Epithelial cell of esophagus (primary cell): ENCODE data around the gene GJD4.

ENCODE experiments used
- DNase-seq: peaks from one replicate; pipeline ENCODE4 v3.0.0; 2010; ENCODE audit warnings: low read depth
- H3K4me3 ChIP-seq: 2 replicates; pipeline ENCODE4 v1.5.1; 2011; ENCODE audit warnings: mild to moderate bottlenecking, low read length, control low read depth
- TF ChIP-seq, protein P1 (sequence below): IDR thresholded peaks from 2 replicates; pipeline ENCODE4 v1.5.1; 2011; ENCODE audit warnings: low read depth, mild to moderate bottlenecking, low read length, control low read depth, inconsistent platforms; ENCODE audit not compliant: insufficient read depth; ENCODE audit errors: missing control alignments

The GJD4 gene

DNA sequence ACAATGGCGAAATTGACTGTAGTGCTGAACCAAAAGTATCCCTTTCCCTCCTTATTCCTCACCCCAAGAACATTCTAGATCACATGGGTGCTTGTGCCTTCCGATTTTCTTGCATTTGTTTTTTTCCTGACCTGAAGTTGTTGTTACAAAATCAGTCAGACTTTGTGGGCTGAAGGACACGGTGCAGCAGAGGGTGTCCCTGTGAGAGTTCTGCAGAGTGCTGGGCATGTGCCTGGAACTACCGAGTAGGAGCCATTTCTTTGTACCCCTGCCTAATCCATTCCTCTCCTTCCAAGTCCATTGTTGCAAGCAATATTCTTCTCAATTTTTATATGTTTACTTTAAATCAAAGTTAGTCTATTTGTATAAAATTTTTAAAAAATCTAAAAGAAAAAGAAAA lies 35.3 kb upstream of the GJD4 start:
- TF ChIP-seq, protein P1, sequence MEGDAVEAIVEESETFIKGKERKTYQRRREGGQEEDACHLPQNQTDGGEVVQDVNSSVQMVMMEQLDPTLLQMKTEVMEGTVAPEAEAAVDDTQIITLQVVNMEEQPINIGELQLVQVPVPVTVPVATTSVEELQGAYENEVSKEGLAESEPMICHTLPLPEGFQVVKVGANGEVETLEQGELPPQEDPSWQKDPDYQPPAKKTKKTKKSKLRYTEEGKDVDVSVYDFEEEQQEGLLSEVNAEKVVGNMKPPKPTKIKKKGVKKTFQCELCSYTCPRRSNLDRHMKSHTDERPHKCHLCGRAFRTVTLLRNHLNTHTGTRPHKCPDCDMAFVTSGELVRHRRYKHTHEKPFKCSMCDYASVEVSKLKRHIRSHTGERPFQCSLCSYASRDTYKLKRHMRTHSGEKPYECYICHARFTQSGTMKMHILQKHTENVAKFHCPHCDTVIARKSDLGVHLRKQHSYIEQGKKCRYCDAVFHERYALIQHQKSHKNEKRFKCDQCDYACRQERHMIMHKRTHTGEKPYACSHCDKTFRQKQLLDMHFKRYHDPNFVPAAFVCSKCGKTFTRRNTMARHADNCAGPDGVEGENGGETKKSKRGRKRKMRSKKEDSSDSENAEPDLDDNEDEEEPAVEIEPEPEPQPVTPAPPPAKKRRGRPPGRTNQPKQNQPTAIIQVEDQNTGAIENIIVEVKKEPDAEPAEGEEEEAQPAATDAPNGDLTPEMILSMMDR: no peak
- no peak overlapping the region for H3K4me3 ChIP-seq
- no peak for DNase-seq

DNA sequence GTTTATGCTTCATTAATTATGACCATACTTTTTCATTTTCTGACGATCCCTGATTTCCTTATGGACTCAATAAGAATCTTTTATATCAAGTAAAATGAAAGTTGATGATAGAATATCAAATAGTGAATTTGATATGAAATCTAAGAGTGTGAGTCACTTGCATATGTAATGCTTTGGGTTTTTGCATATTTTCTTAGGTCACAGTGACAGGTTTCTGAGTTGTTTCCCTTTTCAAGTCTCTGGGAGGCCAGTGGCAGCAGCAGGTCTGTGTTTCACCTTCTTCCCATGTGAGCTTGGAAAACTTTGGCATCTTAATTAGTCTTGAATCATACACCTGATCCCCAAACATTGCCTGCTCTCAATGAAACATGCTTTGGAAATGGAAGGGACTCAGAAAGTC lies 34.7 kb upstream of the GJD4 start:
- TF ChIP-seq, protein P1: no peak
- DNase-seq: no peak
- H3K4me3 ChIP-seq: no peak overlapping the region

DNA sequence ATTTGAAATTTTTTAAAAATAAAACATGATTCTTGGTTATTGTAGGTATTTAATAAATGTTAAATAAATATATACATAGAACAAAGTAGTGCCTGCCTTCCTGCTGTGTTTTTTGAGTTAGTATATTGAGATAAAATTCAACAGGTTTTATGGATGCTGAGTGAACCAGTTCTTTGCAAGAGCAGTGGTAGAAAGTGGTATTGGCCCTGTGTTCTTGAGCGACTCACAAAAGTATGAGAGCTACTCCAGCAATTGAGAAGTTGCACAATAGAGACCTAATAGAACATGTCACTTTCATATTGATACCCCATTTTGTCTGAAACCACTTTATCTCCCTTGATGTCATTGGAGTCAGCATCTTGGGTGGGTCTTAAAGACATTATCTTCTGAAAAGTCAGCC lies 32.6 kb upstream of the GJD4 start:
- DNase-seq: no peak
- TF ChIP-seq, protein P1: no peak
- H3K4me3 ChIP-seq: no peak overlapping the region

DNA sequence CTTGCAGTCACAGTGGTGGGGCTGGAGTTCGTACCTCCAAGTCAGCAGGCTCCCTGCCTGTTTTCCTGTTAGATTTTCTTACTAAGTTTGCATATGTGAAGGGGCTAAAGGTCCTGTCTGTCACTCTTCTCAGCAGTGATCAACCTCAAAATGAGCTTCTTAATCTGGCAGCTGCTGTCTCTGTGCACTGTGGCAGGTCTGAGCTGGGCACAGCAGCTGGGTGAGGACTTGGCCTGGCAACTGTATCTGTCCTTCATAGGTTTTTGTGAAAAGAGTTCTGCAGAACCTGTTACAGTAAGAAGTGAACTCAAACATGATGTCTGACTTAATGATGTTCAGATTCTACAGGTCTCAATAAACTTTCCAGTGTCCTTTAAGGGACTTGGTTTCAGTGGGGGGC lies 31.3 kb upstream of the GJD4 start:
- TF ChIP-seq, protein P1: no peak
- no peak overlapping the region for H3K4me3 ChIP-seq
- no peak for DNase-seq

DNA sequence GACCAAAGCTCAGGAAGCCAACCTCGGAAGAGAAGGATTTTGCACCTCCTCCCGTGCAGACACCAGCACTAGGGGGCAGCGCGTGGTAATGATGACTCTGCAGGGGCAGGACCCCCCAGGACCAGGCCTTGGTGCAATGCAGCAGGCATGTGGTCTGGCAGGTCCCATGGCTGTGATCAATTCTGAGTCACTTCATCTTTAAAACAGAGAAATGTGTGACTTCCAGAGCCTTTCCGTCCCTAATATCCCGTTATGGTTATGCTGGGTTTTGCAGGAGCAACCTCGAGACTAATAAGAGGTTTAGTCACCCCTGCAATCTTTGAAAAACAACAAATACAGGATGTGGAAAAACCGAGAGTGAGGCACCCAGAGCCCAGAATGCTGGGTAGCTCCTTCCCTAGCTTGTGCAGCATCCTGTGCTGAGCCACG lies 30.2 kb upstream of the GJD4 start:
- no peak overlapping the region for H3K4me3 ChIP-seq
- TF ChIP-seq, protein P1: no peak
- DNase-seq: no peak

DNA sequence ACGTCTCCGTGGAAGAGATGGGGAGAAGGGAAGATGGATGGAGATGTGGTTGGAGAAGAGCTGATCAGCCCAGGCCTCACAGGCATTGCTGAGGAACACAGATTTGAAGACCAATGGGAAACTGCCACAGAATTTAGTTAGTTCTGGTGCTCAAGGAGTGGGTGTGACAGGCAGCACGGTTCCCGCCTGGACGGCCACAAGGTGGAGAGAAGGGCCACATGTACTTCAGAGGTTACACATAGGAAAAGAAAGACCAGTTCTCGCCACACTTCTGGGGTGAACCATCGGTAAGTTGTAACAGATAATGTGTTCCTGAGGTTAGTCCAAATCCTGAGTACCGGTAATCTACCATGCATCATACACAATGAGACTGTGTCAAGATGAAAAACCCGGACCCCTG lies 29.5 kb upstream of the GJD4 start:
- no peak for DNase-seq
- TF ChIP-seq, protein P1: no peak
- H3K4me3 ChIP-seq: no peak overlapping the region

DNA sequence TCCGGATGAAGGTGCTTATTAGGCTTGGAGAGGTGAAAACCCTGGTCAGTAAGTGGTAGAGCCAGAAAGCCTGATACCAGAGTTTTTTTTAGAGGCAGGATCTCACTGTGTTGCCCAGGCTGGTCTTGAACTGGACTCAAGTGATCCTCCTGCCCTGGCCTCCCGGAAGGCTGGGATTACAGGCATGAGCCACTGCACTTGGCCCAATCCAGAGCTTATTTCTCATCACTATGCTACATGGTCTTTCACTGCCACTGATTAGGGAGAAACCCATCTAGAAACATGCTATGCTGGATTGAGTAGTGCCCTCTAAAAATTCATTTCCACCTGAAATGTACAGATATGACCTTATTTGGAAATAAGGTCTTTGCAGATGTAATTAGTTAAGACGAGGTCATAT lies 28.4 kb upstream of the GJD4 start:
- no peak overlapping the region for H3K4me3 ChIP-seq
- TF ChIP-seq, protein P1: no peak
- no peak for DNase-seq
